Heart left ventricle (tissue), 13 donors: ENCODE measurements around the gene TARBP2.

ENCODE experiments used
- POLR2A ChIP-seq, 2 donors: fragments of 450-650 bp; IDR thresholded peaks; one replicate each; pipeline ENCODE4 v1.6.1; 2017; ENCODE audit warnings: antibody characterized with exemption in 2 of 2, mild to moderate bottlenecking in 2 of 2, moderate library complexity in 2 of 2
- TF ChIP-seq, protein P1 (sequence below), 12 donors: fragments of 200-600 bp; sonication (generic) in 4 of 12; IDR thresholded peaks; one replicate each; pipeline versions ENCODE4 v1.5.0 to v1.8.0; 2018 to 2022; ENCODE audit warnings: antibody characterized with exemption in 12 of 12, mild to moderate bottlenecking in 5 of 12
- donor health status: ischemic (EF 13 %, LVEDD 7.1; RV severe dilation, severe dysfunction).
- donor health status: DM: no; HTN: yes; CAD: no.
- donor health status: DM: no; HTN: no; CAD: no.
- donor health status: ischemic (EF 25% LVEDD 6.9; RV normal size, moderate dysfunction).
- donor health status: ischemic (EF 25% LVEDD 5.7; RV mildly dilated, moderate dysfunction).
- donor health status: ischemic (EF 35%, LVEDD 5.7; RV mildly dilated, moderate dysfunction).
- donor health status: nonischemic (EF 11% LVEDD 7.7; RV severe dilation, severe dysfunction).
- donor health status: DM: yes; HTN: yes; CAD: no.
- donor health status: PGD.
- donor health status: ischemic (EF 29% LVEDD 5.4; RV normal size, mild dysfunction).
- donor health status: nonischemic (EF 23%, LVEDD 6.1; RV moderate dilation, normal function).

DNA sequence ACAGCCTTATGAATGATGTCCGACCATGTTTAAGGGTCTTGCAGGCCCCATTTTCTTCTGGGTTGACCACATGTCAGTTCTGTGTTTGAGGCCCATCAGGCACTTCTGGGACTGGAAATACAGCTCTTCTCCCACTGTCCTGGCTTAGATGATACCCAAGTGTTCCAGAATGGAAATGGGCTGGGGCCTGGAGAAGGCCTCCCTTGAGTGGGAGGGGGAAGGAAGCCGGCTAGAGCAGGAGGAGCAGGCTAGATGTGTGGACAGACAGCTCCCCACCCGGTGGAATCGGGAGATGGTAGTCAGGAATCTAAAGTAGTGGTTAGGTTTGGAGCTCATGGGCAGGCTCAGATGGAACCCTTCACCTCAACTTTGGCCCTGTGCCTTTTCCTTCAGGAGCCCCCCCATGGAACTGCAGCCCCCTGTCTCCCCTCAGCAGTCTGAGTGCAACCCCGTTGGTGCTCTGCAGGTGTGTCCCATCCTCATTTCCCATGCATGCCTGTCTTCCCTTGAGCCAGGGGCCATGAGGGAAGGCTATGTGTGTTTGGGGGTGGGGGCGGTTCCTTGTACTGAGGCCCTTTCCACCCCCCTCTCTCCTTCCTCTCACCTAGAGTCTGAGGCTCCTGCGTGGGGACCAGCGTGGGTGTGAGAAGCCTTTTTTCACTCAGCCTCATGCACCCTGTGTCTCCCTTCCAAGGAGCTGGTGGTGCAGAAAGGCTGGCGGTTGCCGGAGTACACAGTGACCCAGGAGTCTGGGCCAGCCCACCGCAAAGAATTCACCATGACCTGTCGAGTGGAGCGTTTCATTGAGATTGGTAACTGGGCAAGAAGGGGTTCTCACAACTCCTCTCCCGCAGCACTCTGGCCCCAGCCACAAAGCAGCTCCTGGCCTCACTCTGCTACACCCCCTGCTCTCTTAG, 3.2 kb downstream of the TARBP2 start:
- TF ChIP-seq, protein P1, sequence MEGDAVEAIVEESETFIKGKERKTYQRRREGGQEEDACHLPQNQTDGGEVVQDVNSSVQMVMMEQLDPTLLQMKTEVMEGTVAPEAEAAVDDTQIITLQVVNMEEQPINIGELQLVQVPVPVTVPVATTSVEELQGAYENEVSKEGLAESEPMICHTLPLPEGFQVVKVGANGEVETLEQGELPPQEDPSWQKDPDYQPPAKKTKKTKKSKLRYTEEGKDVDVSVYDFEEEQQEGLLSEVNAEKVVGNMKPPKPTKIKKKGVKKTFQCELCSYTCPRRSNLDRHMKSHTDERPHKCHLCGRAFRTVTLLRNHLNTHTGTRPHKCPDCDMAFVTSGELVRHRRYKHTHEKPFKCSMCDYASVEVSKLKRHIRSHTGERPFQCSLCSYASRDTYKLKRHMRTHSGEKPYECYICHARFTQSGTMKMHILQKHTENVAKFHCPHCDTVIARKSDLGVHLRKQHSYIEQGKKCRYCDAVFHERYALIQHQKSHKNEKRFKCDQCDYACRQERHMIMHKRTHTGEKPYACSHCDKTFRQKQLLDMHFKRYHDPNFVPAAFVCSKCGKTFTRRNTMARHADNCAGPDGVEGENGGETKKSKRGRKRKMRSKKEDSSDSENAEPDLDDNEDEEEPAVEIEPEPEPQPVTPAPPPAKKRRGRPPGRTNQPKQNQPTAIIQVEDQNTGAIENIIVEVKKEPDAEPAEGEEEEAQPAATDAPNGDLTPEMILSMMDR (IDR thresholded peaks at IDR 0.05) = no peak
- TF ChIP-seq POLR2A (IDR thresholded peaks at IDR 0.05) = no peak
